GM23338 (cell line): ENCODE measurements around the gene BATF2. TPM values are rescaled to one million over a fixed set of nuclear protein-coding genes. Genes with fewer than 3 reads are reported as not detected.

Source experiments
- ATAC-seq: fragments of 200-7000 bp; cut with Tn5 transposase; 3 replicates; pipeline ENCODE4 v1.9.1; 2020
- DNase-seq: peaks from one replicate; pipeline ENCODE4 v3.0.0-alpha.2; 2015; ENCODE audit warnings: low spot score
- H2AFZ ChIP-seq: fragments of 200-600 bp; sonication (generic); 2 replicates; pipeline ENCODE4 v1.8.0; 2016; ENCODE audit warnings: antibody characterized with exemption, mild to moderate bottlenecking, moderate library complexity
- H3F3A ChIP-seq: fragments of 200-600 bp; sonication (generic); replicated peaks from 2 replicates; pipeline ENCODE4 v1.8.0; 2017; ENCODE audit warnings: antibody characterized with exemption, mixed run types, low read depth
- H3K27ac ChIP-seq: fragments of 200-600 bp; sonication (generic); 2 replicates; pipeline ENCODE4 v1.6.1; 2016; ENCODE audit warnings: low read depth
- H3K27me3 ChIP-seq: fragments of 200-600 bp; sonication (generic); 2 replicates; pipeline ENCODE4 v1.8.0; 2016; ENCODE audit warnings: mild to moderate bottlenecking, mixed run types, moderate library complexity; ENCODE audit not compliant: insufficient read depth
- H3K36me3 ChIP-seq: fragments of 200-600 bp; sonication (generic); 2 replicates; pipeline ENCODE4 v1.8.0; 2016; ENCODE audit warnings: mild to moderate bottlenecking; ENCODE audit not compliant: insufficient read depth
- H3K4me1 ChIP-seq: fragments of 200-600 bp; sonication (generic); 2 replicates; pipeline ENCODE4 v1.8.0; 2016; ENCODE audit warnings: mild to moderate bottlenecking, moderate library complexity; ENCODE audit not compliant: insufficient read depth
- H3K4me2 ChIP-seq: fragments of 200-600 bp; sonication (generic); 2 replicates; pipeline ENCODE4 v1.7.1; 2017; ENCODE audit warnings: mixed run types
- H3K4me3 ChIP-seq: fragments of 200-600 bp; sonication (generic); 2 replicates; pipeline ENCODE4 v1.6.1; 2016; ENCODE audit warnings: mixed run types
- H3K79me2 ChIP-seq: fragments of 200-600 bp; sonication (generic); replicated peaks from 2 replicates; pipeline ENCODE4 v1.8.0; 2017; ENCODE audit warnings: mild to moderate bottlenecking; ENCODE audit not compliant: insufficient read depth
- H3K9me2 ChIP-seq: fragments of 200-600 bp; sonication (generic); 2 replicates; pipeline ENCODE4 v1.8.0; 2017; ENCODE audit not compliant: insufficient read depth
- H4K20me1 ChIP-seq: fragments of 200-600 bp; sonication (generic); replicated peaks from 2 replicates; pipeline ENCODE4 v1.8.0; 2017; ENCODE audit warnings: mild to moderate bottlenecking; ENCODE audit not compliant: insufficient read depth
- H3K27ac Mint-ChIP-seq: 2 replicates; pipeline ENCODE4 v1.8.0; 2020; ENCODE audit warnings: inconsistent platforms, mild to moderate bottlenecking, moderate library complexity, mixed read lengths
- H3K27me3 Mint-ChIP-seq: 3 replicates; pipeline ENCODE4 v1.8.0; 2022; ENCODE audit warnings: low read depth, mild to moderate bottlenecking, moderate library complexity, mixed read lengths, inconsistent platforms; ENCODE audit not compliant: insufficient read depth, poor library complexity
- H3K36me3 Mint-ChIP-seq: 3 replicates; pipeline ENCODE4 v1.8.0; 2021; ENCODE audit warnings: low read depth, mild to moderate bottlenecking, inconsistent platforms, moderate library complexity, mixed read lengths
- H3K4me1 Mint-ChIP-seq: 3 replicates; pipeline ENCODE4 v1.8.0; 2020; ENCODE audit warnings: mild to moderate bottlenecking, inconsistent platforms, mixed read lengths
- H3K4me3 Mint-ChIP-seq: 3 replicates; pipeline ENCODE4 v1.8.0; 2021; ENCODE audit warnings: moderate library complexity, mild to moderate bottlenecking, inconsistent platforms, mixed read lengths
- H3K9me3 Mint-ChIP-seq: 3 replicates; pipeline ENCODE4 v1.8.0; 2020; ENCODE audit warnings: moderate library complexity, mild to moderate bottlenecking, inconsistent platforms, mixed read lengths
- CREB1 ChIP-seq: fragments of 250-450 bp; sonication (Bioruptor Pico); IDR thresholded peaks from 2 replicates; pipeline ENCODE4 v1.5.0; 2020; ENCODE audit warnings: low read depth, mild to moderate bottlenecking, moderate library complexity
- ETS1 ChIP-seq: IDR thresholded peaks from 2 replicates; pipeline ENCODE4 v1.6.1; 2016; ENCODE audit warnings: antibody characterized with exemption
- EZH2 ChIP-seq: fragments of 200-600 bp; sonication (generic); IDR thresholded peaks from one replicate; pipeline ENCODE4 v1.8.0; 2017; ENCODE audit warnings: antibody characterized with exemption, mild to moderate bottlenecking, low read depth; ENCODE audit not compliant: unreplicated experiment
- STAT1 ChIP-seq: IDR thresholded peaks from one replicate; pipeline ENCODE4 v1.6.1; 2016; ENCODE audit warnings: antibody characterized with exemption; ENCODE audit not compliant: unreplicated experiment
- polyA plus RNA-seq: library from polyadenylated mRNA; unstranded; fragments of >200 nt; fragmentation: Nextera tagmentation; extraction: Ambion mirVana; gene quantifications from 2 replicates; pipeline ENCODE4 v1.2.1, GENCODE V29; 2016
- total RNA-seq: library from RNA; depleted of rRNA; stranded (reverse); fragments of >200 nt; shearing (Covaris generic); gene quantifications from 2 replicates; pipeline ENCODE4 v1.2.3, GENCODE V29; 2014
- TF ChIP-seq, protein P1 (sequence below): fragments of 250-450 bp; sonication (Bioruptor Pico); IDR thresholded peaks from 2 replicates; pipeline ENCODE4 v1.5.0; 2020; ENCODE audit warnings: mild to moderate bottlenecking, moderate library complexity

Gene BATF2
- total and polyA plus RNA-seq, 2 experiments from 2014 or later = 0.53 to 1.6 TPM

- TF ChIP-seq, protein P1, sequence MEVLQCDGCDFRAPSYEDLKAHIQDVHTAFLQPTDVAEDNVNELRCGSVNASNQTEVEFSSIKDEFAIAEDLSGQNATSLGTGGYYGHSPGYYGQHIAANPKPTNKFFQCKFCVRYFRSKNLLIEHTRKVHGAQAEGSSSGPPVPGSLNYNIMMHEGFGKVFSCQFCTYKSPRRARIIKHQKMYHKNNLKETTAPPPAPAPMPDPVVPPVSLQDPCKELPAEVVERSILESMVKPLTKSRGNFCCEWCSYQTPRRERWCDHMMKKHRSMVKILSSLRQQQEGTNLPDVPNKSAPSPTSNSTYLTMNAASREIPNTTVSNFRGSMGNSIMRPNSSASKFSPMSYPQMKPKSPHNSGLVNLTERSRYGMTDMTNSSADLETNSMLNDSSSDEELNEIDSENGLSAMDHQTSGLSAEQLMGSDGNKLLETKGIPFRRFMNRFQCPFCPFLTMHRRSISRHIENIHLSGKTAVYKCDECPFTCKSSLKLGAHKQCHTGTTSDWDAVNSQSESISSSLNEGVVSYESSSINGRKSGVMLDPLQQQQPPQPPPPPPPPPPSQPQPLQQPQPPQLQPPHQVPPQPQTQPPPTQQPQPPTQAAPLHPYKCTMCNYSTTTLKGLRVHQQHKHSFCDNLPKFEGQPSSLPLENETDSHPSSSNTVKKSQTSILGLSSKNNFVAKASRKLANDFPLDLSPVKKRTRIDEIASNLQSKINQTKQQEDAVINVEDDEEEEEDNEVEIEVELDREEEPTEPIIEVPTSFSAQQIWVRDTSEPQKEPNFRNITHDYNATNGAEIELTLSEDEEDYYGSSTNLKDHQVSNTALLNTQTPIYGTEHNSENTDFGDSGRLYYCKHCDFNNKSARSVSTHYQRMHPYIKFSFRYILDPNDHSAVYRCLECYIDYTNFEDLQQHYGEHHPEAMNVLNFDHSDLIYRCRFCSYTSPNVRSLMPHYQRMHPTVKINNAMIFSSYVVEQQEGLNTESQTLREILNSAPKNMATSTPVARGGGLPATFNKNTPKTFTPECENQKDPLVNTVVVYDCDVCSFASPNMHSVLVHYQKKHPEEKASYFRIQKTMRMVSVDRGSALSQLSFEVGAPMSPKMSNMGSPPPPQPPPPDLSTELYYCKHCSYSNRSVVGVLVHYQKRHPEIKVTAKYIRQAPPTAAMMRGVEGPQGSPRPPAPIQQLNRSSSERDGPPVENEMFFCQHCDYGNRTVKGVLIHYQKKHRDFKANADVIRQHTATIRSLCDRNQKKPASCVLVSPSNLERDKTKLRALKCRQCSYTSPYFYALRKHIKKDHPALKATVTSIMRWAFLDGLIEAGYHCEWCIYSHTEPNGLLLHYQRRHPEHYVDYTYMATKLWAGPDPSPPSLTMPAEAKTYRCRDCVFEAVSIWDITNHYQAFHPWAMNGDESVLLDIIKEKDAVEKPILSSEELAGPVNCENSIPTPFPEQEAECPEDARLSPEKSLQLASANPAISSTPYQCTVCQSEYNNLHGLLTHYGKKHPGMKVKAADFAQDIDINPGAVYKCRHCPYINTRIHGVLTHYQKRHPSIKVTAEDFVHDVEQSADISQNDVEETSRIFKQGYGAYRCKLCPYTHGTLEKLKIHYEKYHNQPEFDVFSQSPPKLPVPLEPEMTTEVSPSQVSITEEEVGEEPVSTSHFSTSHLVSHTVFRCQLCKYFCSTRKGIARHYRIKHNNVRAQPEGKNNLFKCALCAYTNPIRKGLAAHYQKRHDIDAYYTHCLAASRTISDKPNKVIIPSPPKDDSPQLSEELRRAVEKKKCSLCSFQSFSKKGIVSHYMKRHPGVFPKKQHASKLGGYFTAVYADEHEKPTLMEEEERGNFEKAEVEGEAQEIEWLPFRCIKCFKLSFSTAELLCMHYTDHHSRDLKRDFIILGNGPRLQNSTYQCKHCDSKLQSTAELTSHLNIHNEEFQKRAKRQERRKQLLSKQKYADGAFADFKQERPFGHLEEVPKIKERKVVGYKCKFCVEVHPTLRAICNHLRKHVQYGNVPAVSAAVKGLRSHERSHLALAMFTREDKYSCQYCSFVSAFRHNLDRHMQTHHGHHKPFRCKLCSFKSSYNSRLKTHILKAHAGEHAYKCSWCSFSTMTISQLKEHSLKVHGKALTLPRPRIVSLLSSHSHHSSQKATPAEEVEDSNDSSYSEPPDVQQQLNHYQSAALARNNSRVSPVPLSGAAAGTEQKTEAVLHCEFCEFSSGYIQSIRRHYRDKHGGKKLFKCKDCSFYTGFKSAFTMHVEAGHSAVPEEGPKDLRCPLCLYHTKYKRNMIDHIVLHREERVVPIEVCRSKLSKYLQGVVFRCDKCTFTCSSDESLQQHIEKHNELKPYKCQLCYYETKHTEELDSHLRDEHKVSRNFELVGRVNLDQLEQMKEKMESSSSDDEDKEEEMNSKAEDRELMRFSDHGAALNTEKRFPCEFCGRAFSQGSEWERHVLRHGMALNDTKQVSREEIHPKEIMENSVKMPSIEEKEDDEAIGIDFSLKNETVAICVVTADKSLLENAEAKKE = no peak
- TF ChIP-seq EZH2 (no peak), ETS1 (no peak), STAT1 (no peak)
Measured at GRCh38 chr11:65035579-65035978, 38.8 kb upstream of the BATF2 start (continued).

DNA sequence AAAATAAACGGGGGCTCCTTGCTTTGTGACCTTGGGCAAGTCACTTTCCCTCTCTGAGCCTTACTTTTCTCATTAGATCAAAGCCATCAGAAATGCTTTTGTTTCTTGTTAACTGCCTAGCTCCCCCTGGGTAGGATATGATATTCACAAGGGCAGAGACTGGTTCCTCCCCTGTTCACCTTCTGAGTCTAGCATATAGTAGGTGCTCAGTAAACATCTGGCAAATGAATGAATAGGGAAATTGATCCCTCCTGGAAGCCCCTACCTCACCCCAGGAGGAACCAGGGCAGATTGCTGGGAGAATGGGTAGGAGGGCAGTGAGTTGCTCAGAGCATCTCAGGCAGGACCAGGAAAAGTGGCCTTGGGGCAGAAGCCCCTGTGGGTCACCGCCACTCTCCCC is 37.7 kb upstream of the BATF2 start:
- no peaks in the 10 kb centered on the region for H3K27me3 ChIP-seq
- H3K4me3 Mint-ChIP-seq = no peak overlapping the region
- no peak for ATAC-seq

More for the DNA sequence above, 37.7 kb upstream of the BATF2 start:
- no peak for DNase-seq
- H3K27ac ChIP-seq = no peak overlapping the region
- H3K36me3 ChIP-seq = no peaks in the 10 kb centered on the region
- TF ChIP-seq CREB1 (CRISPR knock-in tag) = no peak
- no peak overlapping the region for H3K27ac Mint-ChIP-seq
- peaks cover 2% of the 10 kb centered on the region for H3K27me3 Mint-ChIP-seq
- no peak overlapping the region for H3K4me2 ChIP-seq
- H3K79me2 ChIP-seq = no peaks in the 10 kb centered on the region
- no peaks in the 10 kb centered on the region for H4K20me1 ChIP-seq
- H3F3A ChIP-seq = no peaks in the 10 kb centered on the region
- no peak overlapping the region for H2AFZ ChIP-seq
- no peaks in the 10 kb centered on the region for H3K9me2 ChIP-seq
- H3K4me1 ChIP-seq = no peaks in the 10 kb centered on the region
- no peaks in the 10 kb centered on the region for H3K36me3 Mint-ChIP-seq
- H3K4me1 Mint-ChIP-seq = no peaks in the 10 kb centered on the region
- H3K9me3 Mint-ChIP-seq = no peaks in the 10 kb centered on the region
- no peak overlapping the region for H3K4me3 ChIP-seq
